Hepatocyte (in vitro differentiated cells): Measurements from ENCODE around the gene TRAF5. TPM values are rescaled to one million over a fixed set of nuclear protein-coding genes. Genes with fewer than 3 reads are reported as not detected.

Experiments
- DNase-seq: peaks from one replicate; pipeline ENCODE4 v3.0.0-alpha.2; 2016; ENCODE audit warnings: low spot score
- H2AFZ ChIP-seq: fragments of 200-600 bp; sonication (generic); 2 replicates; pipeline ENCODE4 v1.6.0; 2016; ENCODE audit warnings: antibody characterized with exemption, mild to moderate bottlenecking
- H3K27ac ChIP-seq: fragments of 200-600 bp; sonication (generic); 2 replicates; pipeline ENCODE4 v1.5.1; 2016; ENCODE audit warnings: mild to moderate bottlenecking
- H3K27me3 ChIP-seq: fragments of 200-600 bp; sonication (generic); 2 replicates; pipeline ENCODE4 v1.6.1; 2016
- H3K36me3 ChIP-seq: fragments of 200-600 bp; sonication (generic); replicated peaks from 2 replicates; pipeline ENCODE4 v1.5.1; 2016; ENCODE audit warnings: low read depth; ENCODE audit not compliant: insufficient read depth
- H3K4me1 ChIP-seq: fragments of 200-600 bp; sonication (generic); 2 replicates; pipeline ENCODE4 v1.5.1; 2016; ENCODE audit warnings: mild to moderate bottlenecking, moderate library complexity; ENCODE audit not compliant: insufficient read depth
- H3K4me2 ChIP-seq: fragments of 200-600 bp; sonication (generic); 2 replicates; pipeline ENCODE4 v1.6.0; 2016
- H3K4me3 ChIP-seq: fragments of 200-600 bp; sonication (generic); 2 replicates; pipeline ENCODE4 v1.5.1; 2016; ENCODE audit warnings: mild to moderate bottlenecking
- H3K79me2 ChIP-seq: fragments of 200-600 bp; sonication (generic); 2 replicates; pipeline ENCODE4 v1.6.0; 2017; ENCODE audit warnings: mild to moderate bottlenecking
- H3K9me2 ChIP-seq: fragments of 200-600 bp; sonication (generic); replicated peaks from 2 replicates; pipeline ENCODE4 v1.6.0; 2017; ENCODE audit warnings: mild to moderate bottlenecking; ENCODE audit not compliant: insufficient read depth
- H3K9me3 ChIP-seq: fragments of 200-600 bp; sonication (generic); 2 replicates; pipeline ENCODE4 v1.5.1; 2016; ENCODE audit warnings: low read depth, mild to moderate bottlenecking
- H4K20me1 ChIP-seq: fragments of 200-600 bp; sonication (generic); 2 replicates; pipeline ENCODE4 v1.6.0; 2016; ENCODE audit warnings: mild to moderate bottlenecking; ENCODE audit not compliant: insufficient read depth, poor library complexity, severe bottlenecking
- CTCF ChIP-seq: fragments of 200-600 bp; sonication (generic); IDR thresholded peaks from 2 replicates; pipeline ENCODE4 v1.5.1; 2016; ENCODE audit warnings: antibody characterized with exemption, mild to moderate bottlenecking; ENCODE audit not compliant: poor library complexity
- EZH2 ChIP-seq: fragments of 200-600 bp; sonication (generic); IDR thresholded peaks from 2 replicates; pipeline ENCODE4 v1.6.1; 2016; ENCODE audit warnings: antibody characterized with exemption, mild to moderate bottlenecking, borderline replicate concordance
- EZH2phosphoT487 ChIP-seq: fragments of 200-600 bp; sonication (generic); IDR thresholded peaks from one replicate; pipeline ENCODE4 v1.6.1; 2018; ENCODE audit warnings: antibody characterized with exemption, mild to moderate bottlenecking, low read depth, moderate library complexity; ENCODE audit not compliant: unreplicated experiment, severe bottlenecking
- WGBS: methylation state at CpG from one replicate; pipeline ENCODE4 v1.1.6; 2016; ENCODE audit warnings: low lambda C conversion rate; ENCODE audit errors: missing lambda C conversion rate; 5-methylcytosine and 5-hydroxymethylcytosine counted together
- polyA plus RNA-seq: library from polyadenylated mRNA; unstranded; fragments of >200 nt; fragmentation: Nextera tagmentation; extraction: Ambion mirVana; gene quantifications from 2 replicates; pipeline ENCODE4 v1.2.1, GENCODE V29; 2016
- total RNA-seq: library from RNA; depleted of rRNA; stranded (reverse); fragments of >200 nt; gene quantifications from 2 replicates; pipeline ENCODE4 v1.2.3, GENCODE V29; 2014

Gene TRAF5
- total and polyA plus RNA-seq, 2 experiments from 2014 or later = 3.9 to 8.8 TPM

GRCh38 chr1:211371406-211372105 lies 44.9 kb downstream of the TRAF5 start:
- no peak for DNase-seq
- Histone ChIP-seq H3K4me1 (no peaks in the 10 kb centered on the region), H3K27me3 (no peaks in the 10 kb centered on the region), H3K9me3 (no peaks in the 10 kb centered on the region), H2AFZ (no peak overlapping the region), H3K79me2 (no peaks in the 10 kb centered on the region), H3K27ac (no peak overlapping the region), H3K4me3 (no peak overlapping the region), H3K36me3 (no peaks in the 10 kb centered on the region), H3K4me2 (no peak overlapping the region), H3K9me2 (no peaks in the 10 kb centered on the region), H4K20me1 (no peaks in the 10 kb centered on the region)
- TF ChIP-seq EZH2 (no peak), CTCF (no peak), EZH2phosphoT487 (no peak)
- WGBS = 100% methylated on average over 1 of the region's 1 CpG

- Histone ChIP-seq H3K4me3 (no peak overlapping the region), H3K27me3 (no peaks in the 10 kb centered on the region), H3K4me1 (no peaks in the 10 kb centered on the region), H2AFZ (no peak overlapping the region), H4K20me1 (no peaks in the 10 kb centered on the region), H3K36me3 (no peaks in the 10 kb centered on the region), H3K27ac (no peak overlapping the region), H3K9me3 (no peaks in the 10 kb centered on the region), H3K79me2 (no peaks in the 10 kb centered on the region), H3K4me2 (no peak overlapping the region), H3K9me2 (no peaks in the 10 kb centered on the region)
- 90% methylated on average over 4 of the region's 4 CpGs for WGBS
- no peak for DNase-seq
- TF ChIP-seq EZH2 (no peak), EZH2phosphoT487 (no peak), CTCF (no peak)
Observed at GRCh38 chr1:211372463-211372862, 45.8 kb downstream of the TRAF5 start.

- Histone ChIP-seq H3K27me3 (no peaks in the 10 kb centered on the region), H3K9me2 (no peaks in the 10 kb centered on the region), H3K4me3 (no peak overlapping the region), H3K79me2 (no peaks in the 10 kb centered on the region), H2AFZ (no peak overlapping the region), H3K4me1 (no peaks in the 10 kb centered on the region), H3K9me3 (no peaks in the 10 kb centered on the region), H3K36me3 (no peaks in the 10 kb centered on the region), H4K20me1 (no peaks in the 10 kb centered on the region), H3K27ac (no peak overlapping the region), H3K4me2 (no peak overlapping the region)
- no peak for DNase-seq
- TF ChIP-seq CTCF (no peak), EZH2 (no peak), EZH2phosphoT487 (no peak)
- WGBS = 61% methylated on average over 5 of the region's 5 CpGs
Observed at GRCh38 chr1:211375146-211375818, 48.6 kb downstream of the TRAF5 start.
